A549 treated with AZD9567 at 1 μM for 4 hours (cell line): Measurements from ENCODE around the gene IMP3. TPM values are rescaled to one million over a fixed set of nuclear protein-coding genes. Genes with fewer than 3 reads are reported as not detected.

Source experiments
- total RNA-seq: library from RNA; stranded (reverse); fragments of 200-300 nt; extraction: Qiagen RNA extraction; gene quantifications from 5 replicates; pipeline ENCODE4 v1.2.3, GENCODE V29; 2022; ENCODE audit not compliant: insufficient read depth

The IMP3 gene, protein sequence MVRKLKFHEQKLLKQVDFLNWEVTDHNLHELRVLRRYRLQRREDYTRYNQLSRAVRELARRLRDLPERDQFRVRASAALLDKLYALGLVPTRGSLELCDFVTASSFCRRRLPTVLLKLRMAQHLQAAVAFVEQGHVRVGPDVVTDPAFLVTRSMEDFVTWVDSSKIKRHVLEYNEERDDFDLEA
- 89.0 to 127 TPM (median 126 TPM) in 5 replicates for total RNA-seq

GRCh38 chr15:75639709-75640482 lies at the start of gene IMP3:
Gene IMP3, minus strand, starts transcription at chr15:75640224. Its CDS starts 56 bp downstream, at chr15:75640168.

GRCh38 chr15:75647370-75648155 lies 7.5 kb upstream of the IMP3 start, which contains the start of gene SNX33:
Gene SNX33, plus strand, starts transcription at chr15:75647912. Its CDS starts 1,191 bp downstream, at chr15:75649103.

DNA sequence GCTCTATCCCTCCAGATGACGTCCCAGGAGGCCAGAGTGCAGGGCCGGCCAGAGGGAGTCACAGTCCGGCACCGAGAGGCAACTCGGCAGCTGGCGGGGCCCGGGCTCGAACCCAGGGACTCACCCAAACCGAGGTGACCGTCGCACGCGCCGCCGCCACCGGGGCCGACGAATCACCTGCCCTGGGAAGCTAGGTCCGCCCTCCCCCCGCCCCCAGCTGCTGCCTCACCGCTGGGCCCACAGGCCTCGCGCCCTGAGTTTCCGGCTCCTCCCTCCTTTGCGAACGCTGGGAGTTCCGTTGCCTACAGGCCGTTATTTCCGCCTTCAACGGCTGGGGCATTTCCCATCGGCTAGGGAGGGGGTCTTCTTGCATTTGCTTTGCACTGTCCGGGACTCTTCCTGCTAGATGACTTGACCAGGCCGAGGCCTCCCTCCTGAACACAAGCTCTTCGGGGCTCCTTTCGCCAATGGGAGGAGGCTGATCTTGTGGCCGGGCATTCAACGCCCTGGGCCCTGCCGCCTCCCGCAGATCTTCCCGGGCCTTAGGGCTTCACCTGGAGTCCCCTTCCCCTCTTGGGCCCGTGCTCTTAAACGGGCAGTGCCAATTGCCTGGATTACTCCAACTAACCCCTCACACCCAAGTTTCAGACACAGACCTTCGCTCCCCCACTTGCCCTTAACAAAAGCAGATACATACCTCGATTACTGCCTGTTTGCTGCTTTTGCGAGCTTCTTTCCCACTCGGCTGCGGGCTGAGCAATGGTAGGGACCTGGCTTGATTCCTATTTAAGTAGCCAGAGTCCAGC lies 14.3 kb downstream of the IMP3 start, which contains the start of gene SNUPN:
TSS of gene SNUPN (minus strand) at position 184 of the 806 bp plus-strand sequence. CDS start 4,674 bp downstream, outside the sequence.

Other genes with a start within 250 kb of the IMP3 start
- 24.7 to 36.4 TPM (median 30.4 TPM) in 5 replicates for gene SIN3A, start 188.5 kb downstream of the IMP3 start, total RNA-seq
- 38.2 to 48.3 TPM (median 43.8 TPM) in 5 replicates for gene PTPN9, start 60.9 kb downstream of the IMP3 start, total RNA-seq
- 25.7 to 44.2 TPM (median 27.4 TPM) in 5 replicates for gene SNUPN, start 14.5 kb downstream of the IMP3 start, total RNA-seq
- 9.9 to 15.1 TPM (median 14.0 TPM) in 5 replicates for gene SNX33, start 7.7 kb upstream of the IMP3 start, total RNA-seq
- gene CSPG4, start 72.6 kb upstream of the IMP3 start, total RNA-seq = 0.06 to 0.10 TPM (median 0.09 TPM) in 4 of 5 replicates, not detected in the other
- gene UBE2Q2, start 203.2 kb upstream of the IMP3 start, total RNA-seq = 33.3 to 52.2 TPM (median 44.5 TPM) in 5 replicates